Neural crest cell (in vitro differentiated cells): ENCODE data around the gene CHTF18. TPM values are rescaled to one million over a fixed set of nuclear protein-coding genes. Genes with fewer than 3 reads are reported as not detected.
A peak's percentile ranks its signal among the peaks of the same experiment; 100 is the strongest.

Experiments used
- DNase-seq: peaks from one replicate; pipeline ENCODE4 v3.0.0; 2021; ENCODE audit warnings: low read depth, mixed read lengths, low spot score
- H3K27ac Mint-ChIP-seq: one replicate; pipeline ENCODE4 v1.8.0; 2021; ENCODE audit warnings: mild to moderate bottlenecking, mixed read lengths; ENCODE audit not compliant: unreplicated experiment
- H3K27me3 Mint-ChIP-seq: 2 replicates; pipeline ENCODE4 v1.8.0; 2021; ENCODE audit warnings: low read depth, mild to moderate bottlenecking, mixed read lengths
- H3K36me3 Mint-ChIP-seq: 2 replicates; pipeline ENCODE4 v1.8.0; 2021; ENCODE audit warnings: low read depth, mild to moderate bottlenecking, mixed read lengths
- H3K4me1 Mint-ChIP-seq: 2 replicates; pipeline ENCODE4 v1.8.0; 2021; ENCODE audit warnings: mixed read lengths
- H3K4me3 Mint-ChIP-seq: one replicate; pipeline ENCODE4 v1.8.0; 2021; ENCODE audit warnings: mild to moderate bottlenecking, mixed read lengths
- H3K9me3 Mint-ChIP-seq: 2 replicates; pipeline ENCODE4 v1.8.0; 2021; ENCODE audit warnings: mixed read lengths
- CTCF ChIP-seq: fragments of 200-600 bp; sonication (generic); conservative IDR thresholded peaks from 2 replicates; pipeline ENCODE4 v1.5.0; 2021; ENCODE audit warnings: antibody characterized with exemption, mild to moderate bottlenecking
- total RNA-seq: library from RNA; stranded (reverse); gene quantifications from 2 replicates; pipeline ENCODE4 v1.2.1, GENCODE V29; 2021

The CHTF18 gene
- total RNA-seq, 1 donor from 2014 or later: 169 TPM

GRCh38 chr16:841455-842060 lies 53.1 kb downstream of the CHTF18 start:
- H3K4me1 Mint-ChIP-seq: peaks cover 8% of the 10 kb centered on the region
- H3K36me3 Mint-ChIP-seq: peaks cover 4% of the 10 kb centered on the region
- H3K27ac Mint-ChIP-seq: no peak overlapping the region
- H3K27me3 Mint-ChIP-seq: no peaks in the 10 kb centered on the region
- H3K4me3 Mint-ChIP-seq: no peak overlapping the region
- DNase-seq: no peak
- TF ChIP-seq CTCF: no peak
- H3K9me3 Mint-ChIP-seq: no peaks in the 10 kb centered on the region

GRCh38 chr16:842061-842476 lies 53.6 kb downstream of the CHTF18 start:
- Mint-ChIP-seq H3K9me3 (no peaks in the 10 kb centered on the region), H3K27ac (peak overlapping the region; percentile 86), H3K36me3 (peaks cover 4% of the 10 kb centered on the region), H3K4me3 (no peak overlapping the region), H3K4me1 (peaks cover 8% of the 10 kb centered on the region), H3K27me3 (no peaks in the 10 kb centered on the region)
- no peak for TF ChIP-seq CTCF
- no peak for DNase-seq

- H3K36me3 Mint-ChIP-seq: peaks cover 4% of the 10 kb centered on the region
- H3K27me3 Mint-ChIP-seq: no peaks in the 10 kb centered on the region
Measured at GRCh38 chr16:842711-843560, 54.5 kb downstream of the CHTF18 start.

GRCh38 chr16:843771-844170 lies 55.4 kb downstream of the CHTF18 start:
- DNase-seq: no peak
- Mint-ChIP-seq H3K36me3 (peaks cover 4% of the 10 kb centered on the region), H3K27me3 (no peaks in the 10 kb centered on the region), H3K4me1 (peaks cover 8% of the 10 kb centered on the region), H3K4me3 (no peak overlapping the region), H3K9me3 (no peaks in the 10 kb centered on the region), H3K27ac (no peak overlapping the region)
- no peak for TF ChIP-seq CTCF

More at GRCh38 chr16:842711-843560, 54.5 kb downstream of the CHTF18 start:
- no peak overlapping the region for H3K27ac Mint-ChIP-seq
- DNase-seq: no peak
- H3K4me1 Mint-ChIP-seq: peaks cover 8% of the 10 kb centered on the region
- no peak overlapping the region for H3K4me3 Mint-ChIP-seq
- no peak for TF ChIP-seq CTCF
- H3K9me3 Mint-ChIP-seq: no peaks in the 10 kb centered on the region

GRCh38 chr16:844638-845350 lies 56.4 kb downstream of the CHTF18 start:
- no peak for TF ChIP-seq CTCF
- no peak overlapping the region for H3K4me3 Mint-ChIP-seq
- peaks cover 8% of the 10 kb centered on the region for H3K4me1 Mint-ChIP-seq
- no peaks in the 10 kb centered on the region for H3K27me3 Mint-ChIP-seq
- H3K36me3 Mint-ChIP-seq: peaks cover 6% of the 10 kb centered on the region
- H3K9me3 Mint-ChIP-seq: peaks cover 2% of the 10 kb centered on the region
- H3K27ac Mint-ChIP-seq: no peak overlapping the region
- DNase-seq: no peak
